Left cardiac atrium (tissue), 4 donors: ENCODE data around the gene CRIP2. TPM values are rescaled to one million over a fixed set of nuclear protein-coding genes. Genes with fewer than 3 reads are reported as not detected.

Experiments used
- ATAC-seq, 2 donors: fragments of 200-7000 bp; cut with Tn5 transposase; one replicate each; pipeline ENCODE4 v1.9.1; 2020; ENCODE audit warnings: mild to moderate bottlenecking in 2 of 2, moderate library complexity in 2 of 2
- DNase-seq: peaks from one replicate; pipeline ENCODE4 v3.0.0-alpha.2; 2020
- intact Hi-C, 2 donors: fragments of 100-400 bp; cut with DNase I; formaldehyde crosslinking; loops; one replicate each; pipeline versions ENCODE4 v1.14.1 to v1.15.1; 2022 to 2023
- total RNA-seq, 2 donors: library from RNA; stranded (reverse); fragmentation: NEBNext Ultra II Directional; extraction: Animal tissue kit (Norgen Biotek cat#: 25700); gene quantifications; one replicate each; pipeline ENCODE4 v1.2.1, GENCODE V29; 2021
- donor health status: DM: no; HTN: yes; CAD: no.
- donor health status: DM: no; HTN: yes; CAD: no; lungs with severe emphysema.
- donor health status: DM: yes; HTN: yes; CAD: no.
- donor health status: Dilated cardiomyopathy.

The CRIP2 gene
- total RNA-seq, 2 donors from 2014 or later: 783 to 843 TPM

DNA sequence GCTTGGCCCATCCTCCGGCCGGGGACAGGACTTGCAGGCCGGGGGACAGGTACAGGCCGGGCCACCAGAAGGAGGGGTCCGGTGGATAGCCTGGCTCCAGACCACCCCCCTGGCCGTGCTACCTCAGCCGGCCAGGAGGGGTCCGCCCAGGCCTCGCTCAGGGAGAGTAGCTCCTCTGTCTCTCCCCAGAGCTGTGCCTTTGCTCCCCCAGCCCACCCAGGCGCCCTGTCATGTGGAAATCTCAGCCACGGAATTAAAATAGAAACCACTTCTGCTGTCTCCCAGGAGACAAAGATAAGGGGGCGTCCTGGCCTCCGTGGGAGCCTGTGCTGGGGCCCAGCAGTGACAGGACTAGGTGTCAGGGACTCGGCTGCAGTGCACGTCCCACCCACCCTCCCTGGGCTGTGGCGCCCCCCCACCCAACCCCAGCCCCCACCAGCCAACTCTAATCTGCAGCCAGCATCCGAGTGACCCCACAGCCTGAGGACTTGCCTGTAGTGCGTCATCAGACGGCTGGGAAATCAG is 3.3 kb upstream of the CRIP2 start:
- intact Hi-C loops: no loop called here
- ATAC-seq (peak; percentile 0 to 10), DNase-seq (peak; percentile 68)

DNA sequence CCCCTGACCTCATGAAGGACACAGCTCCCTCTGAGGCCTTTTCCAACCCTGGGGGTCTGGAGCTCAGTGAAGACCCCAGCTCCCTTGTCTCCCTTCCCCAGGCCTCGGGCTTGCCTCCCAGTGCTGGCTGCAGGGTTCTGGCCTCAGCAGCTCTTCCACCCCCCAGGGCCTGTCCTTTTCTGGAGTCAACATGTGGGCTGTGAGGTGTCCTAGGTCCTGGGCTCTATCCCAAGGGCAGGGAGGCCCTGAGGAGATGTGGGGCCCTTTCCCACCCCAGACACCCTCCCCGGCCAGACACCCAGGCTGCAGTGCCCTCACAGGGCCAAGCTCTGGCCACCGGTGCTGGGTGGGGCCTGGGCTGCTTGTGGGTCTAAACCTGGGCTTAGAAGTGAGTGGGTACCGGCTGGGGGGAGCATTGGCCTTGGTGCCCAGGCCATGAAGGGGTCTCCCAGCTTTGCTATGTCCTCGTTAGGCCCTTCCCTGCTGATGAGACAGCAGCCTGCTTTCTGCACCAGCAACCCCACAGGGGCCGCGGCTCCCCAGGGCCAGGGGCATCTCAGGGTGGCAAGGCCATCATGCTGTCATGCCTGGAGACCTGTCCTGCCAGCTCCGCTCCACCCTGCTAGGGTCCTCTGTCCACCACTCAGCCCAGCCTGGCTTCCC is 2.7 kb upstream of the CRIP2 start:
- intact Hi-C loops: no loop called here
- DNase-seq: peak; percentile 54
- ATAC-seq: peak in 1 of 2 donors; percentile 0

DNA sequence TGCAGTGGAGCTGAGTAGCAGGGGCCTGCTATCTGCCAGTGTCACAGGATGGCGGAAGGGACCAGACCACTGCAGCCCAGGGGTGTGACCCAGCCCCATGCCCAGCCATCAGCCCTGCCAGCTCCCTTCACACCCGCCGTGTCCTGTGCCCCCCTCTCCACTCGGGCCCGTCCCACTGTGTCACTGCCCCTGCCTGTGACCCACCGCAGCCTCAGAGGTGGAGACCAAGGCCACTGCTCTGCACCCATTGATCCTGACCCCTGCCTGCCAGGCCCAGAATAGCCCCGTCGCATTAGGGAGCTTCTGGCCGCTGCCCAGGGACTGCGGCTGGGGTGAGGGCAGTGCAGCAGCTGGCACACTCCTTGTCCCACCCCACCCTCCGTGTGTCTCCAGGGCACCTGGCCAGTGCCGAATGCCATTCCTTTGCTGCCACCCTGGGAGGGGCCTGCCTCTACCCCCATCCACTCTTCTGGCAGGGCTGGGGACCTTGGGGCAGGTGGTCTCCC is 2.1 kb upstream of the CRIP2 start:
- peak; percentile 77 for DNase-seq
- peak; percentile 6 to 14 for ATAC-seq
- intact Hi-C loops: no loop called here

DNA sequence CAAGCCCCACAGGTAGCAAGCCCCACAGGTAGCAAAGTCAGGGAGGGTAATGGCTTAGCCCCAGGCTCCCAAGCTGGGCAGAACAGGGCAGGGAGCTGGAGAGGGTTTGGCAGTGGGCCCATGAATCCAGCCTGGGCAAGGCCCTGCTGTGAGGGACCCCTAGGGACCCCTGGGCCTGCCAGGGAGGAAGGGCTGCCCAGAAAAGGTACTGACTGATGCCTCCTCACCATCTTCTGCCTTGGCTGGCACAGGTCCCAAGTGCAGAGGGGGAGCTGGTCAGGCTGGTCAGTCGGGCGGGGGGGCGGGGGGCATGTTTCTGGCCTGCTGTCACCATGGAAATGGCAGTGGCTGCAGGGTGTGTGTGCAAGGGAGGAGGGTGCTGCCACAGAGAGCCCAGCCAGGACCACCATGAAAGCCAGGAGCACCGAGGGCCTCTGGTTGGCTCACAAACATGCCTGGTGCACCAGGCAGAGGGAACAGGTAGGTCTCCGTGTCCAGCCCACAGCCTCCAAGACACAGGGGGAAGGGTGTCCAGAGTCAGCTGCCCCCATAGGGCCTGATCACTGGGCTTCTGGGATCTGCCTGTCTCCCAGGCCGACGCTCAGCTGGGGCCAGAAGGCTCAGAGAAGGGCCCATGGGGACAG is 1.5 kb upstream of the CRIP2 start:
- intact Hi-C loops: no loop called here
- ATAC-seq: no peak
- peak; percentile 58 for DNase-seq

DNA sequence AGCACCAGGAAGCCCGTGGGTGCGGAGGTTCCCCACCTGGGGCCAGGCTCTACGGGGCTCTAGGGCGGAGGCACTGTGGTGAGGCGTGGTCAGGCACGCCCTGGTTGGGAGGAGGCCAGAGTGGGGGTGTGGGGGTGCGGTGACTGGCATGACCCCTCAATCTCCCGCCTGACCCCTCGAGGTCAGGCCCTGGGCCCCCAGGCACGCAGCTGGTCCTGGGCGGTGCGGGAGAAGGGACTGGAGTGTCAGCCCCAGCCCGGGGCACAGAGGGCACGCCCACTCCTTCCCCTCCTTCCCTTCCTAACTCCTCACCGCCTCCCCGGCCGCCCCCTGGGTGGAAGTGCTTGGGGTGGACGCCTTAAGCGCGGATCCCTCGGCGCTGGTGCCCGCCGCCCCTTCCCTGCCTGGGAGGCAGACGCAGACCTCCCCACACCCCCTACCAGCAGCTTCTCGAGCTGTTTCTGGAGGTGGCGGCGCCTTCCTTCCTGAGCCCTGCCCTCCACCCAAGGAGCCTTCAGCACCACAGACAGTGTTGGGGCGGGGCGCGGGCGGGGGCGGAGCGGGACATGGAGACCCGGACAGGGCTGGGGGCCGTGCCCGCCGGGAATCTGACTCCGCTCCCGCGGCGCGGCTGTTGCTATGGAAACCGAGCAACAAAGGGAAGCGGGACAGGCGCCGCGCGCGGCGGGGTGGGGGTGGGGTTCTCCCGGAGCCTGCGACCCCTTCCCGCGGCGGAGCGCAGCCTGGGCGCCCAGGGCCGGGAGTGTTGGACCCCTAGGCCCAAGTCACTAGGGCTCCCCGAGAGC is 741 bp upstream of the CRIP2 start:
- intact Hi-C loops: no loop called here
- ATAC-seq: peak; percentile 39 to 54

DNA sequence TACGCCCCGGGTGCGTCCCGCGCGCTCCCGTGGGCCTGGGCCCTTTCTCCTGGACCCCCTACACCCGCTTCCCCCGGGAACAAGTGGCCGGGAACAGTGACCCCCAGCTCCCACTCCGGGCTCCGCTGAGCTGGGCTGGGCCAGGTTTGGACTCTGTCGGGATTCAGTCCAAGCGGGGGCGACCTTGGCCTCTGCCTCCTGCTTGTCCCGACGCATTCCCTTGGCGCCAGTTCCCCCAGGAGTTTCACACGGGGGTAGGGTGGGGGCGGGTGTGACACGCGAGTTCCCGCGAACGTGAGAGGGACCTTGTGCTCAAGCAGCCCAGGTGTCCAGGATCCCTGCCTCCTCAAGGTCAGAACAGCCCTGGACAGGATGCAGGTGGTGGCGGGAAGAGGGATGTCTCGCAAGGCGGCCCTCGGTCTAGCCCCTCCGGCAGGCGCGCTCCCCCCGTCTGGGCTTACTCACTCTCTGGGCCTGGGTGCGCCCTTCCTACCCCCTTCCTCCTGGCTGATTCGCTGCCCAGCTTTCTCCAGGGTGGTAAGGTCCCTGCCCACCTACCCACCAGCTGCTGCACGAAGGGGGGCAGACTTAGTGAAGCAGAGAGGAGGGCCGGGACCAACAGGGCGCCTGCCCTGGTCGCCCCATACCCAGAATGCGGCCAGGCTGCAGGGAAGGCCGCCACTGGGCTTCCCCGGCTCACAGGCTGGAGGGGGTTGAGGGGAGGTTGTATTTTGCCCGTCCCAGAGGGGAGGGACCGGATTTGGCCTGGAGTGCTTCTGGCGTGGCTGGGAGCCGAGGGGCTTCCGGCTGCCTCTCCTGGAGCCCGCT is 862 bp downstream of the CRIP2 start:
- ATAC-seq: peak; percentile 9

More for the DNA sequence above, 741 bp upstream of the CRIP2 start:
- peak; percentile 99 for DNase-seq

DNA sequence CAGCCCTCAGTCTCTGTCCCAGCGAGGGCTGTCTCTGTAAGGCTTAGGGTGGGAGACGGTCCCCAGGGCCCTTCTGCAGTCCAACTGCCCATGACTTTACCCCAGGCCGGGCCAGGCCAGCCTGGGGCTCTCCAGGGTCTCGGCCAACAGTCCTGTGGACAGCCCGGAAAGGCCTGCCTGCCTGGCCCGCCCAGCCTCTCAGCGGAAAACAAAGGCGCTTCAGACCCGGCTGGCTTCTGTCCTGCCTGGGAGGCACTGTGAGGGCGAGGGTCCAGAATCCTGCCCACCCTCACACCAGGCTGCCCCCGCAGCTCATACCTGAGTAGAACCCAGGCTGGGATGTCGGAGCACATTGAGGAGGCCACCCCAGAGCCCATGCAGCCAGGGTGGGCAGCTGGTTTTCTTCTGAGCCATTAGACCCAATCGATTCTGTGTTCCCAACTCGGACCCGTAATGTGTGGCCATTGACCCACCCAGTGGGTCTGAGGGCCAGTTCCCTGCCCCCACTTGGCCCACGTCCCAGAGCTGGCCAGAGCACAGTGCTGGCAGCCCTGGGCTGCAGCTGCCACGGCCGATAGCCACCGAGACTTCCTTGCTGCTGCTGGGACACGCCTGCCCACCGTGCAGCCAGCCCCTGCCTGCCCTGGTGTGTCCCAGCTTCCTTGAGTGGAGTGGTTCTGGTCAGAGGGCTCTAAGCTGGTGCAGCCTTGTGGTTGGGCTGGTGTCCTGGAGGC is 1.6 kb downstream of the CRIP2 start:
- ATAC-seq: peak; percentile 1 to 7
- peak; percentile 75 for DNase-seq
- intact Hi-C loops: no loop called here

More for the DNA sequence above, 862 bp downstream of the CRIP2 start:
- intact Hi-C loops: no loop called here
- peak; percentile 78 for DNase-seq

DNA sequence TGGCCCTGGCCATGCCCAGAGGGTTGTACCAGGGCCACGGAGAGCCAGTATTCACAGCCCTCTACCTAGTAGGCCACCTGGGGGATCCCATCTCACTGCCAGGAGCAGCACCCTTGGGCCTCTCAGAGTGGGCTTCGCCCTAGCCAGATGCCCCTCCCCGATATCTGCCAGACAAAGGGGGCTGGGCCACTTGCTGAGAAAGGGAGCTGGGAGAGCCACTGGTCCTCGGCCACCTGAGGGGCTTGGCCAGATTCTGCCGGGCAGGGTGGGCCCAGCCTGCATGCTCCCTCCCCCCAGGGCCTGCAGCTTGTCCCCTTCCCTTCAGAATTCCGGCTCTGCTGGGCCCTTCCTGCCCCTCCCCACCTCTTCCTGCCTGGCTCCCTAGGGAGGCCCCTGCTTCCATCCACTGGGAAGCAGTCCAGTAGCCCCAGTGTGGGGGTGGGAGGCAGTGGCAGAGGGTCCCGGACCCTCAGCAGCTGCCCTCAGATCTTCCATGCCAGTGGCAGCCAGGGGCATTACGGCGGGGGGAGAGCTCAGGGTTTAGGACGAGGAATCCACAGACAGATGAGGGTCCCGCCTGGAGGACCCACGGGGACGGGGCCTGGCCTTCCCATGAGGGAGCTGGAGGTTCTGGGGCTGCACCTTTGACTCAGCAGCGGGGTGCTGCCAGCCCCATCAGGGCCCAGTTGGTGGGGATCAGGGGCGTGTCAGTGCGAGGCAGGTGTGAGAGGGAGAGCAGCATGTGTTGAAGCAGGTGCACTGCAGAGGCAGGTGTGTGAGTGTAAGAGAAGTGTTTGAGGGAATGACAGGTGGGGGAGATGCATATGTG is 2.4 kb downstream of the CRIP2 start:
- DNase-seq: peak; percentile 60
- no peak for ATAC-seq
- intact Hi-C loops: no loop called here

DNA sequence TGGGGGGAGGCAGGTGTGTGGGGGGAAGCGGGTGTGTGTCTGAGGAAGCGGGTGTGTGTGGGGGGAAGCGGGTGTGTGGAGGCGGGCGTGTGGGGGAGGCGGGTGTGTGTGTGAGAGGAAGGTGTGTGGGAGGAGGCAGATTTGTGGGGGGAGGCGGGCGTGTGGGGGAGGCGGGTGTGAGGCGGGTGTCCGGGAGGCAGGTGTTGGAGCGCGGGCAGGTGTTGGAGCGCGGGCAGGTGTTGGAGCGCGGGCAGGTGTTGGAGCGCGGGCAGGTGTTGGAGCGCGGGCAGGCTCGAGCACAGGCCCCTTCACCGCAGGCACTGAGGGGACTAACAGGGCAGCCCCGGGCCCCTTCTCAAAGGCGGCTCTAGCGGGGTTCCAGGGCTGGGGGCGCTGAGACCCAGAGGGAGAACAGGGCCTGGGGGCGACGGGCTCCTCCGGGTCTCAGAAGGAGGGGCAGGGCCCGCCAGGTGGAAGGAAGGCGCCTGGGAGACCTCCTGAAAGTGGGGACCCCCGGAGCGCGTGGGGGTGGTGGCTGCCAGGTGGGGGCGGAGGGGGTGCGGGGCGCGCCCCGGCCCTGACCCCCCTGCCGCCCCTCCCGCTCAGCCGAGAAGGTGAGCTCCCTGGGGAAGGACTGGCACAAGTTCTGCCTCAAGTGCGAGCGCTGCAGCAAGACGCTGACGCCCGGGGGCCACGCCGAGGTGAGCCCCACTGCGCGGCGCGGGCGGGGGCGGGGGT is 3.2 kb downstream of the CRIP2 start:
- no peak for ATAC-seq
- intact Hi-C loops: no loop called here
- DNase-seq: peak; percentile 57

DNA sequence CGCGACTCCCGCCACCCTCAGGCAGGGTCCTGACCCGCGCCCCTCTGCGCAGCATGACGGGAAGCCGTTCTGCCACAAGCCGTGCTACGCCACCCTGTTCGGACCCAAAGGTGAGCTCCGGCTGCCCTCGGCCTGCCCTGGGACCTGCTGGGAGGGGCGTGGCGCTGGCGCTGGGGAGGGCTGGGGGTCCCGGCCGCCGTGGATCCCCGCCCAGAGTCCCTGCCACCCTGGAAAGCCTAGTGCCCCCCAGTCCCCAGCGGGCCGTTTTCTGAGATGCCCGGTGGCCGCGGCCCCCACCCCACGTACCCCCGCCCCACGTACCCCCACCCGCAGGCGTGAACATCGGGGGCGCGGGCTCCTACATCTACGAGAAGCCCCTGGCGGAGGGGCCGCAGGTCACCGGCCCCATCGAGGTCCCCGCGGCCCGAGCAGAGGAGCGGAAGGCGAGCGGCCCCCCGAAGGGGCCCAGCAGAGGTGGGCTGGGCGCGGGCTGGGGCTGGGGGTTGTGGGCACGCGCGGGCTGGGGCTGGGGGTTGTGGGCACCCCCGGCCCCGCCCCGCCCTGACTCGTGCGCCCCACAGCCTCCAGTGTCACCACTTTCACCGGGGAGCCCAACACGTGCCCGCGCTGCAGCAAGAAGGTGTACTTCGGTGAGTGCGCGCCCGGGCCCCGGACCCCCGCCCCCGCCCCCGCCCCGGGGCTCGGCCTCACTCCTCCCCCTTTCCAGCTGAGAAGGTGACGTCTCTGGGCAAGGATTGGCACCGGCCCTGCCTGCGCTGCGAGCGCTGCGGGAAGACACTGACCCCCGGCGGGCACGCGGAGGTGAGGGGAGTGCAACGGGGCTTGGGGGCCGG is 4.0 kb downstream of the CRIP2 start:
- ATAC-seq: no peak
- intact Hi-C loops: no loop called here

DNA sequence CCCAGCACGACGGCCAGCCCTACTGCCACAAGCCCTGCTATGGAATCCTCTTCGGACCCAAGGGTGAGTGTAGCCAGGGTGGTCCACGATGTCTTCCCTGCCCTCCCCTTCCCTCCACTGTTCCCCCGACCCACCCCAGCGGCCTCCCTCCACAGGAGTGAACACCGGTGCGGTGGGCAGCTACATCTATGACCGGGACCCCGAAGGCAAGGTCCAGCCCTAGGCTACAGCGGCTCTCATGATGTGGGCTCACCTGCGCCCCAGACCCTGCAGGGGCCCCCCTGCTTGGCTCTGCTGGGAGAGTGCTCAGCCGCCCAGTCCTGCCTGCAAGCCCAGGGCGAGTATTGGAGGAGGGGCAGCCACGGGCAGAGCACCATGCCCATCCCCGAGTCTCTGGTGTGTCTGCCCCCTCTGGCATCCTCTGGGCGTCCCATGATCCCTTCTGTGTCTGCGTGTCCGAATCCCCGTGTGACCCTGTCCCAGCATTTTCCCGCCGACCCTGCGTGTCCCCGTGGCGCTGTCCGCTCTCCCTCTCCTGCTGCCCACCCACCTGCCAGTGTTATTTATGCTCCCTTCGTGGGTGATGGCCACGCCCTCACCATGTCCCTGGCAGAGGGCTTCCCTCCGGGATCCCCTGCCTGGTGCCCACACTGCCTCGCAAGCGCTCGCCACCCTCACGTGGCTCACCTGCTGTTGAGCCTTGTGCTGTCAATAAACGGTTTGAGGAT is 5.0 kb downstream of the CRIP2 start:
- ATAC-seq (no peak), DNase-seq (peak; percentile 35)
- intact Hi-C loops: no loop called here

More for the DNA sequence above, 4.0 kb downstream of the CRIP2 start:
- DNase-seq: peak; percentile 34

DNA sequence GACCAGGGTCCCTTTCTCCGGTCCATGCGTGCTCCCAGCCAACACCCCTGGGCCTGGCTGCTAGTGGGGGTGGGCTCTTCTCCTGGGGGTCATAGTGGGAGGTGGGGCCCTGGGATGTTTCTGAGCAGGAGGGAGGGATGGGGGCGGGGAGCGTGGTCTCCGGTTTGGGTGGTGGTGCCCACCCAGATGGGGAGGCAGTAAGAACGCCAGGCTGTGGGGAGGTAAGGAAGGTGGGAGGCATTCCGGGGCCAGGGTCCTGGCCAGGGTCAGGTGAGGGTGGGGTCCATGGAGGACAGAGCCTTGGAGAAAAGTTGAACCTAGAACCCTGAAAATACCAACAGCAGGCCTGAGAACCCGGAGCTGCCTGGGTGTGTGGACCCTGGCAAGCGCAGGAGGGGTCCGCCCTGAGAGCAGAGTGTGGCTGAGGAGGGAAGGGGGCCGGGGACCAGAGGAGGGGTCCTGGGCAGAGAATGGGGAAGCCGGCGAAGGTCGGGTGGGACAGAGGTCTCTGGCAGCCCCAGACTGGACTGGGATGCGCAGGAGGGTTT is 5.7 kb downstream of the CRIP2 start:
- ATAC-seq: no peak
- intact Hi-C loops: no loop called here
- DNase-seq: peak; percentile 32

DNA sequence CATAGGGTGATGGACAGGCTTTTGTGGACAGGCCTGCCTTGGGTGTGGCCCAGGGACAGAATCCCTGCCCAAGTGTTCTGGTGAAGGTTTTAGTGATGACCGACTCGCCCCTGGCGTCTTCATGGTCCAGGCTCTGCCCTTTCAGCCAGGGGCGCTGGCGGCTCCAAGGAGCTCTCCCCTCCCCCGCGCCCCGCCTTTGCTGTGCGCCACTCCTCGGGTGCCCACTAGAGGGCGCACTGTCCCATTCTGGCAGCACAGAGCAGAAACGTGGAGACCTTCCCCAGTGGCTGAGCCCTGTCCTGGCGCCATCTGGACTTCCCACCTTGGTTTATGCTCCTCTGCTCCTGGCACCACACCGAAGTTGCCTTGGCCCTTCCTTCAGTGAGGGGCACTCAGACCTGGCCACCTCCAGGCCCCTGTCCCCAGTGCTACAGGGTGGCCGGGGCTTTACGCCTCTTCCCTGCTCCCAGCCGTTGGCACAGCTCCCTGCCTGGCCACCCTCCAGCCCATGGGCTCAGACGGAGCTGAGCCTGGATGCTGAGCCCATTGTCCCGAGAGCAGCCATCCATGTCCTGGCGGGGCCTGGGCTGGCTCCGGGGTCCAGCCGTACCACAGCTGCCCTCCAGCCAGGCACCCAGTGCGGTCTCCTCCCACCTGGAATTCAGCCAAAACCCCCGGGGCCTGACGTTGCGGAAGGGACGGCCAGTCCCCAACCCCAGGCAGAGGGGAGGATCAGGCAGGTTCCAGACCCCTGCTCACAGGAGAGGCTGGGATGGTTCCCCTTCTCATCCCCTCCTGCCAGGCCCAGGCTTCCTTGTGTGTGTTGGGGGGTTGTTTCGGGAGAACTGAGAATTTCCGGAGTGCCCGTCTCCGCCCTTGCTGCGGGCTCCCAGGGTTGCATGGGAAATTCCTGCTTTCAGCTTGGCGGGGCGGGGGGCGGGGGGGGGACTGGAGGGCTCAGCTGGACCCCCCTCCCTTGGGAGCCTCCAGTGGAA is 6.5 kb downstream of the CRIP2 start:
- intact Hi-C loops: no loop called here
- ATAC-seq (peak; percentile 63 to 64), DNase-seq (peak; percentile 90)
